ENCODE data around the gene ZC3H12C. TPM values are rescaled to one million over a fixed set of nuclear protein-coding genes. Genes with fewer than 3 reads are reported as not detected.

Gene ZC3H12C
- total RNA-seq, 1 donor from 2014 or later, result 17.5 TPM

DNA sequence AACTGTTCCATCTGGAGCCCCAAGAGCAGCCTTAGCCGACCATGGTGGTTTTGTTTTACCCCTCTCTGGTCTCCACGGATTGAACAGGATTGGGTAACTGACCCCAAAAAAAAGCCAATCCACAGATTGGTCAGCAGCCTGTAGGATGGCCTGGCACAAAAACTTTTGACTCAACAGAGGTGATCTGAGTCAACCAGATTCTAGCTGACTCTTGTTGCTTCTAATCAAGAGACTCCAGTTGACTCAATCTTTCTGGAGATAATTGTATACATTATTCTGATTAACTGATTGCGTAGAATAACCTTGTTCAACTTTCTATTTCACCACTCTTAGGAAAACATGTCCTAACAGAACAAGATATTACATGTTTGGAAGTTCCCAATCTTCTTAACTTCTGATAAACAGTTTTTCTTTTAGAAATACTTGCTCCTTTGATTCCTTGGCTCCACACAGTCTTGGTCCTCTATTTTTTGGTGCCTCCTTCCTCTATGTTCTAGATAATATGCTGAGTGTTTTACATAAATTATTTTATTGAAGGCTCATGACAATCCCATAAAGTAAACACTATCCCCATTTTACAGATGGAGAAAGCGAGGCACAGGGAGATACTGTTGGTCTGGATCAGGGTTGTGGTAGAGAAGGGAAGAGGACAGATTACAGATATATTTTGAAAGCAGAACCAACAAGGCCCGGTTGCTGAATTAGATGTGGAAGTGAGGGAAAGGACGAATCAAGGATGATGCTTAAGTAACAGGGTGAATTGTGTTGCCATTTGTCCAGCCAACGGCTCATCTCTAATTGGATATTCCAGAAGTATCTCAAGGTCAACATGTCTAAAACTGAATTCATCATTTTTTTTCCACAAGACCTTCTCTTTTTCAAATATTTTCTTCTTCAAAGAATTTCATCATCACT is 11.5 kb upstream of the ZC3H12C start:
- intact Hi-C loops (cut with micrococcal nuclease), result loop anchor here (1.0 to 5.0 kb wide), 3 partner anchors 111 to 1349 kb away; no protein-coding TSS in a partner anchor
- Mint-ChIP-seq H3K27ac (peak overlapping the region; percentile 86), H3K36me3 (ENCODE audit: low read depth) (peaks cover 14% of the 10 kb centered on the region), H3K9me3 (peaks cover 8% of the 10 kb centered on the region), H3K4me3 (ENCODE audit: low read depth) (no peak overlapping the region), H3K4me1 (ENCODE audit: low read depth) (peaks cover 45% of the 10 kb centered on the region), H3K27me3 (ENCODE audit: low read depth) (peaks cover 3% of the 10 kb centered on the region)
- no peak for DNase-seq (ENCODE audit: low spot score)

DNA sequence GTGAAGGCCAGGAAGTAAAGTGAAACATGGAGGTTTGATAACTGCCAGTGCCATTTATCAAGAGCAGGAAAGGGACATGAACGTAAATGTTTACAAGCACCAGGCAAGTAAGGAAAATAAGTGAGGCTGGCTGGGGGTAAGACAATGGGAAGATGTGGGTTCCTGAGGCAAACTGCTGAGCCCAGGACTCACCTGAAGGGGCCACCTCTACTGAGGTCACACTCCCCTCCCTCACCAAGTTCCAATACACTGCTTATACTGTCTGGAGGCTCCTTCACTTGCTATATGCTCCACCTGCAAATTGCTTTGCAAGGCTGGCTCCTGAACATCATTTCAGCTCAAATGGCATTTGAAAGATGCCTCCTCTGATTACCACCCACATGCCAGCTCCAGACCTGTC is 10.3 kb upstream of the ZC3H12C start:
- intact Hi-C loops (cut with micrococcal nuclease), result loop anchor here (5.0 kb wide), 1 partner anchor 1351 kb away; no protein-coding TSS in a partner anchor
- Mint-ChIP-seq H3K4me3 (ENCODE audit: low read depth) (no peak overlapping the region), H3K27me3 (ENCODE audit: low read depth) (peaks cover 6% of the 10 kb centered on the region), H3K27ac (peak overlapping the region; percentile 68), H3K36me3 (ENCODE audit: low read depth) (peaks cover 14% of the 10 kb centered on the region), H3K9me3 (peaks cover 8% of the 10 kb centered on the region), H3K4me1 (ENCODE audit: low read depth) (peaks cover 36% of the 10 kb centered on the region)
- no peak for DNase-seq (ENCODE audit: low spot score)

DNA sequence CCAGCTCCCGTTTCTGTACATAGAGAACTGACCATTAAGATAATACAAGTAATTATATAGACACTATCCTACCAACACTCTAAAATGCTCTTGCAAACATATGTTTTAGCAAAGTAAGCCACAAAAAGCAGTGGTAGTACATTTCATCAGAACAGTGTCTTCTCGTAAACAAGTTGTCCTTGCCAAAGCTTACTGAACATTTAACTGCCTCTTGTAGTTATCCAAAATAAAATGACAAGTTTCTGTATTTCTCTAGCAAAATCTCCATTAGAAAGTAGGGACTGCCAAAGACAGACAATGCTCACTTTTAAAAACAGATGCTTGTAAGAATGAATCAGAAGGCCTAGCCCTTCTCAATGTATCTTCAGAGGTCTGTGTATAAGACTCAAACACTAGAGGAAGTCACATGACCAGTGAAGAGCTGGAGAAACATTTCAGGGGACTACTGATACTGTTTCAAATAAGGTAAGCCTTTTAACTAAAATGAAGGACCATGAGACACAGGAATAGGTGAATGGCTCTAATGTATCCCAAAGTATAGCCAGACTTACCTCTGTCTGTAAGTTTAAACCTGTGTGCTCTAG is 7.8 kb upstream of the ZC3H12C start:
- no peak overlapping the region for H3K27ac Mint-ChIP-seq
- H3K4me3 Mint-ChIP-seq (ENCODE audit: low read depth), result no peak overlapping the region
- intact Hi-C loops (cut with micrococcal nuclease), result loop anchor here (5.0 kb wide), 1 partner anchor 1292 kb away; the partner anchor contains the start of gene POU2AF1
- H3K9me3 Mint-ChIP-seq, result no peaks in the 10 kb centered on the region
- no peak for DNase-seq (ENCODE audit: low spot score)
- H3K27me3 Mint-ChIP-seq (ENCODE audit: low read depth), result peaks cover 6% of the 10 kb centered on the region
- peaks cover 5% of the 10 kb centered on the region for H3K36me3 Mint-ChIP-seq (ENCODE audit: low read depth)
- H3K4me1 Mint-ChIP-seq (ENCODE audit: low read depth), result peaks cover 40% of the 10 kb centered on the region

DNA sequence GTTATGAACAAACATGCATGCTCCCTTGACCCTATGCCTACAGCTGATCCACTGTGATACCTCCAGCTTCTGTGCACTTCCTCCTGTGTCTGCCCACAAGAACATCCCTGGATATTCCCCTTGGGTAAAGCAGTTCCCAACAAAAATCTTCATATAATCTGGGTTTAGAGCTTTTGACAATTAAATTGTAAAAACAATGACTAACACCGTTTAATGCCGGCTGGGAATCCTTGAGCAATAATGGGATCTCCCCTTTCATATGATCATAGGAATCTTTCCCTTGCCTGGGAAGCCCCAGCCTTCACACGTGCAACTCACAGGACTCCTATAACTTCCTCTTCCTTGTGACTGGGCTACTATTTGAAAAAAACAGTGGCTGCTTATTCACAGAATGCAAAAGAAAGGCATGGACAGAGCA is 6.3 kb upstream of the ZC3H12C start:
- H3K9me3 Mint-ChIP-seq, result no peaks in the 10 kb centered on the region
- intact Hi-C loops (cut with micrococcal nuclease), result loop anchor here (5.0 kb wide), 1 partner anchor 1290 kb away; the partner anchor contains the start of gene POU2AF1
- peaks cover 34% of the 10 kb centered on the region for H3K4me1 Mint-ChIP-seq (ENCODE audit: low read depth)
- no peaks in the 10 kb centered on the region for H3K36me3 Mint-ChIP-seq (ENCODE audit: low read depth)
- H3K27me3 Mint-ChIP-seq (ENCODE audit: low read depth), result peaks cover 11% of the 10 kb centered on the region
- no peak overlapping the region for H3K4me3 Mint-ChIP-seq (ENCODE audit: low read depth)
- H3K27ac Mint-ChIP-seq, result no peak overlapping the region
- no peak for DNase-seq (ENCODE audit: low spot score)

DNA sequence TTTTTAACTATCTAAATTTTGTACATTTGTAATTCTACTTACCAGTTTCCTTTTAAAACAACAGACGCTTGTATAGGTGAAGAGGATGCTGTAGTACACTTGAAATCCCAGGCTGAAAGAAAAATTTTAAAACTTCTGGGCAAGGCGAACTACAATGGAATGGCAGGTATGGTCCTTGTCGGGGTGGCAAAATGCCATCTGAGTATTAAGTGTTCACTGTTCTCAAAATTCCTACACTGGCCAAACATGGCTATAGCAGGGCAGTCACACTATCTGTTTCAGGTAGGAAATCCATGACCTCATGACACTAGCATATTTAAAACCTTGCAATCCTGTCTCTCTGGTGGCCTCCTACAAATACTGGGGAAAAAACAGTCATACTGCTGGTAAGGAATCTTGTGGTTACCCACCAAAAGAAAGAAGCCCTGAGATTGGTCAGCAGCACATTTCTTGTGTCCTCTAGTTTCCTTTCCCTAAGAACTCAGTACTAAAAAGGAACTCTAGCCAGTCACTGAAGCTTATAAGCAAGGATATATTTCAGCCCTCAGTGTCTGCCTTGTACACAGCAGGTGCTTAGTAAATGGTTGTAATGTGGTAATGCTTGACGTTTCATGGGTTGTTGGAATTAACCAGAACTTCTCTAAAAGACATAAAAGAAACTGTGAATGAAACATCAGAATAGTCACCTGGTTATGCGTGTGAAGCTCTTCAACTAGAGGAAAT is 5.2 kb upstream of the ZC3H12C start:
- Mint-ChIP-seq H3K4me3 (ENCODE audit: low read depth) (peak overlapping the region; percentile 27), H3K27me3 (ENCODE audit: low read depth) (peaks cover 17% of the 10 kb centered on the region), H3K4me1 (ENCODE audit: low read depth) (peaks cover 31% of the 10 kb centered on the region), H3K36me3 (ENCODE audit: low read depth) (peaks cover 7% of the 10 kb centered on the region), H3K27ac (peak overlapping the region; percentile 30), H3K9me3 (no peaks in the 10 kb centered on the region)
- intact Hi-C loops (cut with micrococcal nuclease), result loop anchor here (5.0 kb wide), 1 partner anchor 1289 kb away; the partner anchor contains the start of gene POU2AF1
- DNase-seq (ENCODE audit: low spot score), result no peak

DNA sequence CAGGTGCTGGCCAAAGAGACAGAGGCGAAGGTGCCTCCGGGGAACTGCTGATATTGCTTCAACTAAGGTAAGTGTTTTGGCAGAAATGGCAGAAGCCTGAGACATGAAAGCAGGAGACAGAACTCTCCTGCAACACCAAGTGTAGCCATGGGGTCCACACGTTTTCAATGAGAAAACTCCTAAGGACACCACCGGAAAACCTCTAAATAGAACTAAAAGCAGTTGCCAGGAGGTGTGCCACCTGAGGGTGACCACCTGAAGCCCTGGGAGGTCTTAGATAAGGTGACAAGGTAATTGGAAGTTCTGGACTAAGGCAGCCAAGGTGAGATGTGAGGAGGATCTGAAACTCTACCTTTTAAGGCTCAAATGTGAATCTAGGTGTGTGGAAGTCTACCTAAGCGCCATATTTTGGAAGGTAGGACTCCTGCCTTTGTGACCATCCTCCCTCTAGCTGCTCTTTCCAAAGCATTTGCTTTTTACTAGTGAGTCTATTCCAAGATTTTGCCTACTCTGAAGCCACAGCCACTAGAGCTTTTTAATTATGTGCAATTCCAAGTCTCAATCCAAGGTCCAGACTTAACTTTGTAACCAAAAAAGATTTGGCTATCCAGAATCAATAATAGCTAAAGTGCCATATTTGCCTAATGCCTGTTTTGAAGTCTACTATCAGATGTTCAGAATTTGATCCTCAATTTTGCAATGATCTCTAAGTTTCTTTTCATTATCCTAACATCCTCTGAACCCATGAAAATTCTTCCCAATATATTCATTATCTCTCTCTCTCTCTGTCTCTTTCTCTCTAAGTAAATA is 4.5 kb upstream of the ZC3H12C start:
- intact Hi-C loops (cut with micrococcal nuclease), result loop anchor here (5.0 kb wide), 1 partner anchor 1289 kb away; the partner anchor contains the start of gene POU2AF1
- Mint-ChIP-seq H3K4me3 (ENCODE audit: low read depth) (peak overlapping the region; percentile 27), H3K9me3 (no peaks in the 10 kb centered on the region), H3K36me3 (ENCODE audit: low read depth) (peaks cover 9% of the 10 kb centered on the region), H3K27me3 (ENCODE audit: low read depth) (peaks cover 18% of the 10 kb centered on the region), H3K27ac (peak overlapping the region; percentile 21), H3K4me1 (ENCODE audit: low read depth) (peaks cover 25% of the 10 kb centered on the region)
- no peak for DNase-seq (ENCODE audit: low spot score)

DNA sequence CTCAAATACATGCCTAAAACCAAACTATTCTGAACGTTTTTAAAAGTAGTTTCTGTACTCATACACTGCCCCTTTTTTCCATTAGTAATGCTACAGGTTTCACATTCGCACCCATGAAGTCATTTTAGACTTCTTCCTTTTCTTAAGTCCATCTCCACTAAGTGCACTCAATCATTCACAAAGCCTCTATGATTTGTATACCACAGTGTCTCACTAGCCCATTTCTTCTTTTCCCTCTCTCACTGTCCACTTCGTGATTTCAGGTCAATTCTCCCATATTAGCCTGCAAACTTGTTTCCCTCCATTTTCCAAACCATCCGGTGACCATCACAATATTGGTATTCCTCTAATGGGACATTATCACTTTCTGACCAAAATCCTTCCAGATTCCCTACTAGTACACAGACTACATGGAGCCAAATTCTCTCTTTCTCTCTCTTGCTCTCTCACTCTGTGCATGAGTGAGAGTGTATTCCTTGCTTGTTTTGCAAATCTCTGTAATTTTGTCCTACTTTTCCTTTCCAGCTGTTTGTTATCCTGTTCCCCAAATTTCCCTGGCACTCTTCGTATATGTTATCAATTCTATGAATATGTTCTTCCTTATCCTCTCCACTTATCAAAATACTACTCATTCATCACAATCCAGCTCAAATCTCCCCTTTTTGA is 3.4 kb upstream of the ZC3H12C start:
- no peak overlapping the region for H3K27ac Mint-ChIP-seq
- H3K4me3 Mint-ChIP-seq (ENCODE audit: low read depth), result no peak overlapping the region
- peaks cover 32% of the 10 kb centered on the region for H3K4me1 Mint-ChIP-seq (ENCODE audit: low read depth)
- intact Hi-C loops (cut with micrococcal nuclease), result loop anchor here (1.0 to 10.0 kb wide), 9 partner anchors 12 to 1465 kb away; partner anchors contain the start of gene POU2AF1
- no peak for DNase-seq (ENCODE audit: low spot score)
- H3K27me3 Mint-ChIP-seq (ENCODE audit: low read depth), result peaks cover 25% of the 10 kb centered on the region
- H3K36me3 Mint-ChIP-seq (ENCODE audit: low read depth), result peaks cover 19% of the 10 kb centered on the region
- no peaks in the 10 kb centered on the region for H3K9me3 Mint-ChIP-seq

DNA sequence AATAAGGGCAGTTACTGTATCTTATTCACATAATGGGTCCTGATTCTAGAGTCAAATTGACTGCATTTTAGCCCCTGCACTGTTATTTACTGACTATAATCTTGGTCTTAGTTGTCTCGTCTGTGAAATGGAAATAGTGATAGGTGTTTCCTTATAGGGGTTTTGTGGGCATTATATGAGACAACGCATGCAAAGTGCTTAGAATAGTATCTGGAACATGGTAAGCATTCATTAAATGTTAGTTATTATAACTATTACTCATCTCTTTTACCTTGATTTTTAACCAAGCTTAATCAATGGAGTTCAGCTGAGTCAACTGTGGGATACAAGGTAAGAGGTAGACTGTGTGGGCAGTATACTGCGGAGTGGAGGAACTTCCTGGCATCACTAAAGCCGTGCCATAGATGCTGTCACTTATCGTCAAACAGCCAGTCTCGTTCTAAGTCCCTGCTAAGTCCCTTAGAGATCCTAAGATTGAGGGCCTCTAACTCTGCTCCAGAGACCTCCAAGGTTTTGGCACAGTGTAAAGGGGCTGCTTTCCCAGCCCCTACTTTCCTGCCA is 2.6 kb upstream of the ZC3H12C start:
- H3K4me1 Mint-ChIP-seq (ENCODE audit: low read depth), result peaks cover 34% of the 10 kb centered on the region
- H3K27ac Mint-ChIP-seq, result no peak overlapping the region
- no peaks in the 10 kb centered on the region for H3K9me3 Mint-ChIP-seq
- H3K27me3 Mint-ChIP-seq (ENCODE audit: low read depth), result peaks cover 28% of the 10 kb centered on the region
- DNase-seq (ENCODE audit: low spot score), result no peak
- peaks cover 21% of the 10 kb centered on the region for H3K36me3 Mint-ChIP-seq (ENCODE audit: low read depth)
- no peak overlapping the region for H3K4me3 Mint-ChIP-seq (ENCODE audit: low read depth)
- intact Hi-C loops (cut with micrococcal nuclease), result loop anchor here (1.0 to 10.0 kb wide), 8 partner anchors 13 to 1466 kb away; no protein-coding TSS in a partner anchor

DNA sequence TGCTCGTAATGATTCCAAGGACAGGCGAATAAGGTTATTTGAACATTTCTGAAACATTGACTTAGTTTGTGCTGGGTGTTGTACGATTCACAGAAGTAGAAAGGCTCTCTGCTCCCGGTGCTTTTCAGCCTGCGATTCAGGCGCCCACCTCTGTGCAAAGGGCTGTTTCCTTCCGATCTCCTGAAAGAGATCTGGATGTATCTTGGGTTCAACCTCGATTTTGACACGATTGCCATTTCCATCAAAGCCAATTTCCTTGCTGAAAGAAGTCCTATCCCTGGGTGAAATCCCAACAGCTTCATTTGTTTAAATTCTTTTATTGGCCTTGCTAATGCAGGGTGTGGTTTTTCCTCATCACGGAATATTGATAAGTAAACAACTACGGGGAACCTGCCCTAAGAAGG is 1.1 kb upstream of the ZC3H12C start:
- Mint-ChIP-seq H3K27me3 (ENCODE audit: low read depth) (peaks cover 32% of the 10 kb centered on the region), H3K36me3 (ENCODE audit: low read depth) (peaks cover 30% of the 10 kb centered on the region), H3K4me3 (ENCODE audit: low read depth) (peak overlapping the region; percentile 89), H3K9me3 (no peaks in the 10 kb centered on the region), H3K27ac (peak overlapping the region; percentile 95), H3K4me1 (ENCODE audit: low read depth) (peaks cover 34% of the 10 kb centered on the region)
- DNase-seq (ENCODE audit: low spot score), result no peak
- intact Hi-C loops (cut with micrococcal nuclease), result loop anchor here (1.0 to 10.0 kb wide), 6 partner anchors 146 to 1467 kb away; no protein-coding TSS in a partner anchor

DNA sequence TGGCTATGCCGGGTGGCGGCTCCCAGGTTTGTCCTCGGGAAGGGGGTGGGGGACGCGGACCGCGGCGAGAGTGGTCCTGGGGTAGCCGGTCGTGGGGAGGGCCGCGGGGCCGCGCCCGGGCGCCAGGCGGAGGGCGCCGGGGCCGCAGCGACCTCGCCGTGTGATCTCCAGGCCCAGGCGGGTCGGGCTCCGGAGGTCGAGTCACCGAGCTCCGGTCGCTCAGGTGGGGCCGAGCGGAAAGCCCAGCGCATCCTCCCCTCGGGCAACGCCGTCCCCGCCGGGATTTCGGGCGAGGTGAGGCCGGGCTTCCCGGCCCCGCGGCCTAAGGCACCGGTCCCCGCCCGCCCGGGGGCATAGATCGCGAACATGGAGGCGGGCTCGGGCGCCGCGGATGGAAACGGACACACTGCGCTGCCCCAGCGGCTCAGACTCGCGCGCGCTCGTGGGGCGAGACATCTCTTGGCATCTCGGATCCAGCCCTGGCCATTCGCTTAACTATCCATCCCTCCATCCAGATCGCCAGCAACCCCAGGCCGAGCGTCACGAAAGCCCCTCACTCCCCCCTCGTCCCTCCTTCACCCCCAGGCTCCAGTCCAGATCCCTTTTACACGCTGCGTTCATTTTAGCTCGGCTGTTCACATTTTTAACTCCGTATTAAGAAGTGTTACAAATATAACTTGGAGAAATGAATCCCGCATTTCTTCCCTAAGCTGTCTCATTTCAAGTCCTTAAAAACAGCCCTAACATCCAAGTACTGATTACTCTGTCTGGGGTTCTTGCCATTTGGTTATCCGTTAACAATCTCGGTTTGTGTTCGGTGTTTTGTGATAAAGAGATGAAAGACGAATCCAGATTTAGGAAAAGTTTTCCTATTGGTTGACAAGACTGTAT is 460 bp downstream of the ZC3H12C start:
- Mint-ChIP-seq H3K27me3 (ENCODE audit: low read depth) (peaks cover 32% of the 10 kb centered on the region), H3K4me3 (ENCODE audit: low read depth) (peak overlapping the region; percentile 89), H3K9me3 (no peaks in the 10 kb centered on the region), H3K36me3 (ENCODE audit: low read depth) (peaks cover 34% of the 10 kb centered on the region), H3K27ac (peak overlapping the region; percentile 72), H3K4me1 (ENCODE audit: low read depth) (peaks cover 27% of the 10 kb centered on the region)
- intact Hi-C loops (cut with micrococcal nuclease), result loop anchor here (5.0 to 10.0 kb wide), 5 partner anchors 254 to 1469 kb away; no protein-coding TSS in a partner anchor
- DNase-seq (ENCODE audit: low spot score), result no peak
